Neural progenitor cell (in vitro differentiated cells): Measurements from ENCODE around the gene ZNF827.

Experiments
- EZH2phosphoT487 ChIP-seq: fragments of 200-600 bp; sonication (generic); IDR thresholded peaks from 2 replicates; pipeline ENCODE4 v1.6.1; 2017; ENCODE audit warnings: antibody characterized with exemption
- TF ChIP-seq, protein P1 (sequence below): fragments of 200-600 bp; sonication (generic); IDR thresholded peaks from 2 replicates; pipeline ENCODE4 v1.5.1; 2017; ENCODE audit warnings: antibody characterized with exemption, mild to moderate bottlenecking

DNA sequence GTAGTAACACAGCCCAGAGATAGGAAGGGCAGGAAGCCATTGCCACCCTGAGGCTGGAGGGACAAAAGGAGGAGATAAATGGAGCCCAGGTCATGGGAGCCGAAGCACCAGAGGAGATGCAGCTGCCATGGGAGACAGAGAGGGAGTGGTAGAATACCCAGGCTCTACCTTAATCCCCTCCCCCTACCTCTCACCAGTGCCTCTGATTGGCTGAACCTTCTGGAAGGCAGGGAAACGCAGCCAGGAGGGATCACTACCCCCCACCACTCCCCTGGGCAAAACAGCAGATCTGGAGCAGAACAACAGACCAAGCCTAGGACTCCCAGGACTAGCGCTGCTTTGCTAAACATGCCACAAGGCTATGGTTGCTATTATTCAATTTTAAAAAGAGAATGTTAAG lies 114.2 kb downstream of the ZNF827 start:
- TF ChIP-seq EZH2phosphoT487: no peak
- TF ChIP-seq, protein P1, sequence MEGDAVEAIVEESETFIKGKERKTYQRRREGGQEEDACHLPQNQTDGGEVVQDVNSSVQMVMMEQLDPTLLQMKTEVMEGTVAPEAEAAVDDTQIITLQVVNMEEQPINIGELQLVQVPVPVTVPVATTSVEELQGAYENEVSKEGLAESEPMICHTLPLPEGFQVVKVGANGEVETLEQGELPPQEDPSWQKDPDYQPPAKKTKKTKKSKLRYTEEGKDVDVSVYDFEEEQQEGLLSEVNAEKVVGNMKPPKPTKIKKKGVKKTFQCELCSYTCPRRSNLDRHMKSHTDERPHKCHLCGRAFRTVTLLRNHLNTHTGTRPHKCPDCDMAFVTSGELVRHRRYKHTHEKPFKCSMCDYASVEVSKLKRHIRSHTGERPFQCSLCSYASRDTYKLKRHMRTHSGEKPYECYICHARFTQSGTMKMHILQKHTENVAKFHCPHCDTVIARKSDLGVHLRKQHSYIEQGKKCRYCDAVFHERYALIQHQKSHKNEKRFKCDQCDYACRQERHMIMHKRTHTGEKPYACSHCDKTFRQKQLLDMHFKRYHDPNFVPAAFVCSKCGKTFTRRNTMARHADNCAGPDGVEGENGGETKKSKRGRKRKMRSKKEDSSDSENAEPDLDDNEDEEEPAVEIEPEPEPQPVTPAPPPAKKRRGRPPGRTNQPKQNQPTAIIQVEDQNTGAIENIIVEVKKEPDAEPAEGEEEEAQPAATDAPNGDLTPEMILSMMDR: no peak
